SU-DHL-6 (cell line): ENCODE results near the gene SMOC2.

Experiments used
- EZH2phosphoT487 ChIP-seq: fragments of 200-600 bp; sonication (generic), shearing (Covaris generic); conservative IDR thresholded peaks from 2 replicates; pipeline ENCODE4 v1.6.1; 2018; ENCODE audit warnings: mild to moderate bottlenecking, antibody characterized with exemption, low read length, moderate library complexity, mixed read lengths
- TF ChIP-seq, protein P1 (sequence below): fragments of 200-600 bp; sonication (generic); IDR thresholded peaks from one replicate; pipeline ENCODE4 v1.5.1; 2017; ENCODE audit warnings: antibody characterized with exemption, mild to moderate bottlenecking, low read length, moderate library complexity; ENCODE audit not compliant: insufficient read depth, poor library complexity, severe bottlenecking

DNA sequence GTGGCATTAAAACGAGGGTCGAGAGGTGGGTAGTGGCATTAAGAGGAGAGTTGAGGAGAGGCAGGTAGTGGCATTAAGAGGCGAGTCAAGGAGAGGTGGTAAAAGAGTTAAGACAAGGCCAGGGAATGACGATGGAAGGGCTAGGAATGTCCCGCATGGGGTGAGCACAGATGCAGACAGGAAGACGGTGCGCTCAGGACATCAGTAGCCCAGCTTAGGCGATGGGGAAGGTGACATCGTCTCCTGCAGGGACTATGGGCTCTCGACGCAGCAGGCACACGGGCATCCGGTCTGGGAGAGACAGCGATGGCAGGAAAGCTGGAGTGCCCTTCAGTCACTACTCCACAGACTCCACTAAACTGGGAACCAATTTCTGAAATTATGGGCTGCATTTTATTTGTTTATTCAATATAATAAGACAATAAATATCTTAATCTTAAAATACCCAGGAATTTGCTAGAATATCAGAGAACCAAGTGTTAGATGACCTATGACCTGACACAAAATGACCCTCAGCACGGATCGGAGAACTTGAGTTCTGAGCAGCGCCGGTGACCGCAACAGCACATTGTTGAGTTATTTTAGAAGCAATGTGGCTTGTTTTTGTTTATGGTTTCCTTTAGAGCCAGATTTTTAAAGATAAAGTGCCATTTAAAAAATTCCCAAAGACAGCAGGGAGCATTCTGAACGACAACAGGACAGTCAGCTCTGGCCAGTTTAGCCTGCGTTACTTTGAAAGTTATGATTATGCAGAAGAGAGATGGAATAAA is 177.7 kb downstream of the SMOC2 start:
- TF ChIP-seq, protein P1, sequence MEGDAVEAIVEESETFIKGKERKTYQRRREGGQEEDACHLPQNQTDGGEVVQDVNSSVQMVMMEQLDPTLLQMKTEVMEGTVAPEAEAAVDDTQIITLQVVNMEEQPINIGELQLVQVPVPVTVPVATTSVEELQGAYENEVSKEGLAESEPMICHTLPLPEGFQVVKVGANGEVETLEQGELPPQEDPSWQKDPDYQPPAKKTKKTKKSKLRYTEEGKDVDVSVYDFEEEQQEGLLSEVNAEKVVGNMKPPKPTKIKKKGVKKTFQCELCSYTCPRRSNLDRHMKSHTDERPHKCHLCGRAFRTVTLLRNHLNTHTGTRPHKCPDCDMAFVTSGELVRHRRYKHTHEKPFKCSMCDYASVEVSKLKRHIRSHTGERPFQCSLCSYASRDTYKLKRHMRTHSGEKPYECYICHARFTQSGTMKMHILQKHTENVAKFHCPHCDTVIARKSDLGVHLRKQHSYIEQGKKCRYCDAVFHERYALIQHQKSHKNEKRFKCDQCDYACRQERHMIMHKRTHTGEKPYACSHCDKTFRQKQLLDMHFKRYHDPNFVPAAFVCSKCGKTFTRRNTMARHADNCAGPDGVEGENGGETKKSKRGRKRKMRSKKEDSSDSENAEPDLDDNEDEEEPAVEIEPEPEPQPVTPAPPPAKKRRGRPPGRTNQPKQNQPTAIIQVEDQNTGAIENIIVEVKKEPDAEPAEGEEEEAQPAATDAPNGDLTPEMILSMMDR, result no peak
- TF ChIP-seq EZH2phosphoT487, result no peak
